DMS153 (cell line): ENCODE results near the gene PRKCH.
"Not testable (repeated sequence)": the region's sequence is repeated elsewhere in the genome, so short reads cannot be mapped to it uniquely, and the experiment has no call there.

Experiments used
- DNase-seq: peaks from one replicate; lab custom pipeline; 2025; lab: John Stamatoyannopoulos, UW

PRKCH gene

GRCh38 chr14:61460063-61460462 is 138.7 kb downstream of the PRKCH start:
- DNase-seq = no peak

DNA sequence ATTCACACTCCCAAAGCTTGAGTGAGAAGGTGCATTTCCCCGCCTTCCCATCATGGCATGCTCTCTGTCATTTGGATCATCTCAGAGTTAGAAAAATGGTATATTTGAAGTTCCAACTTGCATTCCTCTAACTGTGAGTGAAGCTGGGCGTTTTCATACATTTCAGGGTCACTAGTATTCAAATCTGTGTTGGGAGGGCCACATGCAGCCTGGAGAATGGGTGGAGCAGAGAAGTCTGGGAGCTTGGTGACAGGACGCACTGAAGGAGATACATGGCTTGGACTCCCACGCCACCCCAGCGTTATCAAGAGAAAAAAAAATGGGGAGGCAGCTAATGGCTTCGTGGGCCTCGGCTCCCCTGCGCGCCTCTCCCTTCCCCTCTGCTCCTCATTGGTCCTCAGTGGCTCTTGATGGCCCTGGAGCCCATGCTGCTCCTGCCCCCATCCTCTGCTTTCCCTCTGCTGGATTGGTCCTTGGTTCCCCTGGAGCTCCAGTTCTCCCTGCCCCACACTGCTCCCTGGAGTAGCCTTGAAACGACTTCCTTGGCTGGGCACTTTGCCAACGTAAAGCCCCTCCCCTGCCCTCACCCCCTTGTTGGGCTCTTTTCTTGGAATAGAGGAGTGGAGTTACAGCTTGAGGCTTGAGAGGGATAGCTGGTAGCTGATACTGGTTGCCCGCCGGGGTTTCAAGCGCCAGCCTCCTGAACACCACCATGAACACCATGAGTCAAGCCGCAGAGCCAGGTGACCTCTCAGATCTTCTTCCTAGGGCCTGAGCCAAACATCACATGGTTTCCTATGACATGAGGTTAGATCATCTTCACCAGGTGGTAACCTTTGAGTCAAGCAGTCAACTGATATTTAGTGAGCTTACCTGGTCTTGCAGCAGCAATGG is 139.6 kb downstream of the PRKCH start:
- no peak for DNase-seq

DNA sequence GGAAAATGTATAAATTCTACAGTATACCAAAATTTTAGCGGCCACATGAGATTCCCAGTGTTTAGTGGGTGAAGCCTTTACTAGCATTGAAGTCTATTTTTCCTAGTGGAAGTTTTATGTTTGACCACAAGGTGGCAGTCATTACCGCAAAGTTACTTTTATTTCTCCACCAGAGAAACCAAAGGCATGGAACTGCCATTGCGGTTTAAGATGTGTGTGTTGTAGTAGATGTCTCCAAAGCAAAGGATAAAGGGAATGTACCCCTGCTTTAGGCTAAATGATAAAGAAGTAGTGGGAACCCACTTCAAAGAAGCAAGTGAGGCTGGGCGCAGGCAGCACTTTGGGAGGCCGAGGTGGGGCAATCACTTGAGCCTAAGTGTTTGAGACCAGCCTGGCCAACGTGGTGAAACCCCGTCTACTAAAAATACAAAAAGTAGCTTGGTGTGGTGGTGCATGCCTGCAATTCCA is 140.5 kb downstream of the PRKCH start:
- DNase-seq = peak; percentile 51

GRCh38 chr14:61462566-61463193 is 141.3 kb downstream of the PRKCH start:
- no peak for DNase-seq

DNA sequence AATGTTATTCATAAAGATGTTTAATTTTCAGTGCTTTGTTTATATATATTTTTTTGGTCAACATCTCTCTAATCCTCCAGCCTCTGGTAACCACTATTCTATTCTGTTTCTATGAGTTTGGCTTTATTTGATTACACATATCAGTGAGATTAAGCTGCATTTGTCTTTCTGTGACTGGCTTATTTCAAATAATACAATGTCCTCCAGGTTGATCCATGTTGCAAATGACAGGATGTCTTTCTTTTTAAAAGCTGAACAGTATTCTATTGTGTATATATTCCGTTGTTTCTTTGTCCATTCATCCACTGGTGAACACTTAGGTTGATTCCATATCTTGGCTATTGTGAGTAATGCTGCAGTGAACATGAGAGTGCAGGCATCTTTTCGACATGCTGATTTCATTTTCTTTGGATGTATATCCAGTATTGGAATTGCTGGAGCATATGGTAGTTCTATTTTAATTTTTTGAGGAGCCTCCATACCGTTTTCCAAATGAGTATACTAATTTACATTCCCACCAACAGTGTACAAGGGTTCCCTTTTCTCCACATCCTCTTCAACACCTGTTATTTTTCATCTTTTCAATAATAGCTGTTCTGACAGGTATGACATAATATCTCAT is 142.4 kb downstream of the PRKCH start:
- DNase-seq = no peak

DNA sequence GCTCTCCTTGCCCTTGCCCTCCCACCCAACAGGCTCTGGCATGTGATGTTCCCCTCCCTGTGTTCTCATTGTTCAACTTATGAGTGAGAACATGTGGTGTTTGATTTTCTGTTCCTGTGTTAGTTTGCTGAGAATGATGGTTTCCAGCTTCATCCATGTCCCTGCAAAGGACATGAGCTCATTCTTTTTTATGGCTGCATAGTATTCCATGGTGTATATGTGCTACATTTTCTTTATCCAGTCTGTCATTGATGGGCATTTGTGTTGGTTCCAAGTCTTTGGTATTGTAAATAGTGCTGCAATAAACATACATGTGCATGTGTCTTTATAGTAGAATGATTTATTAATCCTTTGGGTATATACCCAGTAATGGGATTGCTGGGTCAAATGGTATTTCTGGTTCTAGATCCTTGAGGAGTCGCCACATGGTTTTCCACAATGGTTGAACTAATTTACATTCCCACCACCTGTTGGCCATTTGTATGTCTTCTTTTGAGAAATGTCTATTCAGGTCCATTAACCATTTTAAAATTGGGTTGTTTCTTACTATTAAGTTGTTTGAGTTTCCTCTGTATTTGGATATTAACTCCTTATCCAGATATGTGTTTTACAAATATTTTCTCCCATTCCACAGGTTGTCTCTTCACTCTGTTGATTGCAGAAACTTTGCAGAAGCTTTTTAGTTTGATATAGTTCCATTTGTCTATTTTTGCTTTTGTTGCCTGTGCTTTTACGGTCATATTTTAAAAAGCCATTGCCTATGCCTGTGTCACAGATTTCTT is 143.4 kb downstream of the PRKCH start:
- DNase-seq = not testable (repeated sequence)

GRCh38 chr14:61466249-61466904 is 145.0 kb downstream of the PRKCH start:
- DNase-seq = no peak

GRCh38 chr14:61466905-61467280 is 145.5 kb downstream of the PRKCH start:
- no peak for DNase-seq

DNA sequence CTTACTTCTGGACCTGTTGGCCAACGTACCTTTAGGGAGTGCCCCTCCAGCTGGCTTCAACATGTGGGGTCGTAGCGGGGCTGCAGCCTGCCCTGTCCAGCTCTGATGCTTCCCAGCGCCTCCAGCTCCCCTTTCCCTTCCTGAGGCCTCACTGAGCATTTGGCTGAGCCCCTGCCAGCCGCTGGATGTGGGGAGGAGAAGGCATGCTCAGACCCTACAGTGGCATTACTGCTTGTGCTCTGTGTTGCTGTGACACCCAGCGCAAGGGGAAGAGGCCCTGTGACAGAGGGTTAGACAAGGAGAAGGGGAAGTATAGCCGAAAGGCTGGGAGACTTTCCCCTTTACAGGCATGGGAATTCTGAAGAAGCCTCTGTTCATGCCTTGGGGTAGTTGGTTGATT is 145.9 kb downstream of the PRKCH start:
- DNase-seq = no peak

DNA sequence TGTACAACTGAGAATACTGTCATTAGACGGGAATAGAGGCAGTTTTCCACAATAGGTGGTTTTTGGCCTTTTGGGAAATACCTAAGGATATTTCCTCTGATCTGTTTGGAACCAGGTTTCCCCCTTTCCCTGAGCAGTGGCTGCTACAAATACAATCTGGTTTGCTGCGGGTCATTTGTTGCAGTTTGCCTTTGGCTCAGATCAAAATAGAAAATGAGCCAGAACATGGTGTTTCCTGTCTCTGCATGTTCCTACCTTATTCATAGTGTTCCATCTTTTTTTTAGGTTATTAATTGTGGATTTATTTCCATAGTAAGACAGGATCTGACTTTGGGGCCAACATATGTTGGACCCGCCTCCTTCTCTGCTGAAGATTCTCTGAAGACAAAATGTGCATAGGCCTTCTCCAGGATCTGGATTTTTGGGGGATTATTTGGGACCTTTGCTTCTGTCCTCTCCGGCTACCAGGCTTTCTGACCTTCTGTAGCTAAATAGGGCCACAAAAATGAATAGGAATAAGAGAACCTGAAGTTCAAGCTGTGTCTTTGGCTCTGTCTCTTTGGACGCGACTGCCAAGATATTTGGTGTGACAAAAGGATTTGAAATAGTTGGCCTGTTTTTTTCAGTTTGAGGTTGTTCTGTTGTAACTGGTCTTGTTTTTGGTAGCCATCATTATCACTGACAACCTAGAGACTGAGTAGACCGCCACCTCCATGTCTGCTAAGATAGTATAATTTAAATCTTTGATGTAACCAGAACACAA is 146.9 kb downstream of the PRKCH start:
- DNase-seq = no peak

DNA sequence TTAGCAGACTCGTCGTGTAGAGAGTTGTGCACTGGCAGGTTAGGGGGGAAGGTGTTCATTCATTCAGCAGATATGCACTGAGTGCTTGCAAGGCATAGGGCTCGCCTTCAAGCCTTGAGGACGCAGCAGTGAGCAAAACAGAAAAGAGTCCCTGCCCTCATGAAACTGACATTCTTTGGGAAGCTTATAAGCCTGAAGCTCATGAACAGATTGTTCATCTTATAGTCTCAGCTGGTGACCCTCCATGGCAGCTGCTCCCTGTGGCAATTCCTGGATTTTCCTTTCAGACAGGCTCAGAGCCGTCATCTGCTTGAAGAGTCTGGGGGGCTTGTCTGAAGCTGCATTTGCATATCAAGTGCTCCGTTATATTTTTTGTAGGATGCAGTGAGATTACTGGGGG is 148.4 kb downstream of the PRKCH start:
- DNase-seq = no peak

- no peak for DNase-seq
Observed at GRCh38 chr14:61470261-61470960, 149.0 kb downstream of the PRKCH start.

- no peak for DNase-seq
Observed at GRCh38 chr14:61470961-61471293, 149.5 kb downstream of the PRKCH start.

- DNase-seq = no peak
Observed at GRCh38 chr14:61471297-61472005, 150.1 kb downstream of the PRKCH start.

DNA sequence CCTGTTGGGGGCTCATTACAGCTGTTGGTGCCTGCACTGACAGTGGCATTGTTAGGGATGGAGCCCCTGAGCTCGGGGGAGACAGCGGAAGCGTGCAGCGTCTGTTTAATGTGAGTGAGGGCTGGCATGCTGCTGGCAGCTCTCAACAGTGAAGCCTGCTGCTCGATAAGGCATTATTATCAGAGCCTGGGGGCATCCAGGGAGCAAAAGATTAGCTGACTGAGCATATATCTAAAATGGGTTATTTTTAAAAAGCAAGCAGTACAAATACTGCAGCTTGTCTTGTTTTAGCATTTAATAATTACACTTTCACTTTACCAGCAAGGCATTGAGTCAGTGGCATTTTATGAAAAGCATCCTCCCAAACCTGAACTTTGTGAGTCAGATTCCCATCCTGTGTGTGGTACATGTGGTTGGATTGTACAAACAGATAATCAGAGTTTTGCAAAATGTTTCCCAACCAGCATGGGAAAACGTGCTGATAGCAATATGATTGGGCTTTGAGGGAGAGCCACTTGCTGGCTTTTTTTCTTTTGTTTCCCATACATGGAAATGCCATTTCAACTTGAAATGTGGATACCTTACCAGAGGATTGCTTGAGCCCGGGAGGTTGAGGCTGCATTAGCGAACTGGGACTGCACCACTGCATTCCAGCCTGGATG is 150.8 kb downstream of the PRKCH start:
- DNase-seq = no peak

GRCh38 chr14:61472801-61473376 is 151.5 kb downstream of the PRKCH start:
- DNase-seq = no peak

DNA sequence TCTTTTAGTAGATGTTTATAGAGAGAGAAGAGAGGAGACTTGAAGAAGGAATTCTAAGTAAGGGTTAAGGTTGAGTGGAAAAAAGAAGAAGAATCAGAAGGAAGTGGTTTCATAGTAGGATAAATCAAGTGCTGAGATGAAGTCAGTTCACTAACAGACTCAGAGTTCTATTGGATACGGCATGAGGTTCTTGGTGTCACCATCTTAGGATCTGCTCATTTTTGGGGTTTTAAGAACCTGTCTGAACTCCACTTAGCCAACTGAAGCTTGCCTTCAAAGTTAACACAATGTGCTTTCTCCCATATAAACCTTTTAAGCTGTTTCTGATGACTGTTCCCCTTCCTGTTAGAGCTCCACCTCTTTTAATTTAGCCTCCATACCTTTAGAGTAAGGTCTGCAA is 152.6 kb downstream of the PRKCH start:
- DNase-seq = no peak

DNA sequence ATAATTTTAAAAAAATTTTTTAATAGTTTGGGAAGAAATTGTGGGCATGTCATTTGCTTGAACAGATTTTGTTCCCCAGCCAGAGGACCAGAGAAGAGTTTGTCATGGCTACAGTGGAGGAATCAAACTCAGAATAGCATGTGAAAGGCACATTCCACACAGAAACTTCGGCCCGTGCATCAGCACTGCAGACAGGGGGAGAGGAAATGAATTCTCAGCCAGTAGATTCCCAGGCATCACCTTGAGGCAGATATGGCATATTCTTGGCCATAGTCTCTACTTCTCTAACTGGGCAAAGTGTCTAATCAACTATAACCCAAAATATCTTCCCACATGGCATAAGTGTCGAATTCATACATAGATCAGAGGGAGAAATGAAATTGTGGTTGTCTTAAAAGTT is 153.3 kb downstream of the PRKCH start:
- DNase-seq = no peak

- peak; percentile 44 for DNase-seq
Observed at GRCh38 chr14:61475316-61475715, 153.9 kb downstream of the PRKCH start.
